T-helper 22 cell (primary cell): Measurements from ENCODE around the gene ST3GAL5.
"Not testable (repeated sequence)": the region's sequence is repeated elsewhere in the genome, so short reads cannot be mapped to it uniquely, and the experiment has no call there.

ENCODE experiments used
- DNase-seq: peaks from one replicate; pipeline ENCODE4 v3.0.0-alpha.2; 2020; ENCODE audit warnings: low read depth

ST3GAL5 gene

GRCh38 chr2:85917887-85918795, 29.4 kb upstream of the ST3GAL5 start:
- DNase-seq: no peak

GRCh38 chr2:85915606-85916303, 27.0 kb upstream of the ST3GAL5 start:
- no peak for DNase-seq

GRCh38 chr2:85914922-85915321, 26.1 kb upstream of the ST3GAL5 start:
- DNase-seq: no peak

- no peak for DNase-seq
These were observed 25.4 kb upstream of the ST3GAL5 start for GRCh38 chr2:85913884-85914881.

GRCh38 chr2:85911814-85912692, 23.3 kb upstream of the ST3GAL5 start:
- DNase-seq: no peak

- no peak for DNase-seq
These were observed 22.3 kb upstream of the ST3GAL5 start for GRCh38 chr2:85911097-85911496.

- no peak for DNase-seq
These were observed 20.2 kb upstream of the ST3GAL5 start for GRCh38 chr2:85909005-85909404.

GRCh38 chr2:85908506-85908905, 19.7 kb upstream of the ST3GAL5 start:
- DNase-seq: no peak

GRCh38 chr2:85907671-85908157, 18.9 kb upstream of the ST3GAL5 start:
- no peak for DNase-seq

- DNase-seq: no peak
These were observed 18.0 kb upstream of the ST3GAL5 start for GRCh38 chr2:85906748-85907147.

- DNase-seq: no peak
These were observed 17.1 kb upstream of the ST3GAL5 start for GRCh38 chr2:85905891-85906290.

GRCh38 chr2:85905187-85905666, 16.4 kb upstream of the ST3GAL5 start:
- DNase-seq: no peak

GRCh38 chr2:85903849-85904248, 15.1 kb upstream of the ST3GAL5 start:
- DNase-seq: no peak

GRCh38 chr2:85902496-85902895, 13.7 kb upstream of the ST3GAL5 start:
- no peak for DNase-seq

GRCh38 chr2:85901155-85901554, 12.4 kb upstream of the ST3GAL5 start:
- DNase-seq: no peak

GRCh38 chr2:85900366-85900765, 11.6 kb upstream of the ST3GAL5 start:
- DNase-seq: no peak

GRCh38 chr2:85899849-85900248, 11.1 kb upstream of the ST3GAL5 start:
- no peak for DNase-seq

GRCh38 chr2:85899284-85899683, 10.5 kb upstream of the ST3GAL5 start:
- no peak for DNase-seq

GRCh38 chr2:85898881-85899280, 10.1 kb upstream of the ST3GAL5 start:
- DNase-seq: no peak

- DNase-seq: not testable (repeated sequence)
These were observed 5.9 kb upstream of the ST3GAL5 start for GRCh38 chr2:85894554-85895278.
